ENCODE measurements around the gene PTGER2. TPM values are rescaled to one million over a fixed set of nuclear protein-coding genes. Genes with fewer than 3 reads are reported as not detected.

The PTGER2 gene
- total and polyA plus RNA-seq, 2 of the 13 experiments (the other 11 are each of a cell fraction or from before 2014, with no cell fraction given), result not detected

- Histone ChIP-seq H3K4me3 (replicated peaks in 1 of 3; ENCODE audit: insufficient read depth in 1 of 3, low read depth in 2 of 3, low read length in 3 of 3) (no peak overlapping the region), H3K36me3 (replicated peaks in 1 of 2; ENCODE audit: control insufficient read depth in 1 of 2, insufficient read depth in 2 of 2, low read length in 2 of 2) (no peaks in the 10 kb centered on the region), H4K20me1 (ENCODE audit: insufficient read depth, low read length) (no peaks in the 10 kb centered on the region), H3K4me1 (ENCODE audit: insufficient read depth, low read length) (peaks cover 7% of the 10 kb centered on the region), H2AFZ (ENCODE audit: low read length) (no peak overlapping the region), H3K4me2 (ENCODE audit: low read depth, low read length) (no peak overlapping the region), H3K9me3 (ENCODE audit: low read length) (no peaks in the 10 kb centered on the region), H3K27me3 (ENCODE audit: control insufficient read depth in 1 of 2, insufficient read depth in 2 of 2, low read length in 2 of 2) (no peaks in the 10 kb centered on the region; a peak in 2 of 5 replicates), H3K9ac (ENCODE audit: insufficient read depth, low read depth, low read length) (no peak overlapping the region), H3K27ac (ENCODE audit: extremely low read length, insufficient read depth, low read length) (no peak overlapping the region), H3K79me2 (ENCODE audit: insufficient read depth, low read length) (no peaks in the 10 kb centered on the region)
- DNase-seq (ENCODE audit: low spot score) (no peak), ATAC-seq (no peak), FAIRE-seq (no peak)
- no TSS peak for BruUV-seq (replicated peaks)
- ChIA-PET CTCF (ENCODE audit: low intra/inter-chr PET ratio, low total read pairs) (no interaction called here), POLR2A (no interaction called here)
- WGBS (ENCODE audit: low lambda C conversion rate), result 35% methylated on average over 3 of the region's 3 CpGs
- no peak for TF ChIP-seq MED1 (CRISPR knock-in tag; IDR thresholded peaks at IDR 0.05)
- intact Hi-C loops (cut with micrococcal nuclease; ENCODE audit: unreplicated experiment), result no loop called here
- in situ Hi-C loops (cut with HindIII; ENCODE audit: extremely low pct_ligation_motif_present, low pct_unique_long_range_greater_than_20kb), result no loop called here
Measured at GRCh38 chr14:52352061-52352491, 38.0 kb downstream of the PTGER2 start.

- FAIRE-seq (no peak), ATAC-seq (no peak), DNase-seq (ENCODE audit: low spot score) (no peak)
- in situ Hi-C loops (cut with HindIII; ENCODE audit: extremely low pct_ligation_motif_present, low pct_unique_long_range_greater_than_20kb), result no loop called here
- H3K27ac ChIP-seq (ENCODE audit: extremely low read length, insufficient read depth, low read length), result no peak overlapping the region
- no peak overlapping the region for H2AFZ ChIP-seq (ENCODE audit: low read length)
- no peak for TF ChIP-seq AGO2 (optimal IDR thresholded peaks at IDR 0.05; ENCODE audit: low read depth, low read length)
- intact Hi-C loops (cut with micrococcal nuclease; ENCODE audit: unreplicated experiment), result no loop called here
- no peaks in the 10 kb centered on the region for H3K79me2 ChIP-seq (ENCODE audit: insufficient read depth, low read length)
- no peaks in the 10 kb centered on the region for H4K20me1 ChIP-seq (ENCODE audit: insufficient read depth, low read length)
- H3K27me3 ChIP-seq (ENCODE audit: control insufficient read depth in 1 of 2, insufficient read depth in 2 of 2, low read length in 2 of 2), result no peaks in the 10 kb centered on the region; a peak in 2 of 5 replicates
- POLR2A ChIA-PET, result no interaction called here
- H3K4me2 ChIP-seq (ENCODE audit: low read depth, low read length), result no peak overlapping the region
- H3K4me3 ChIP-seq (replicated peaks in 1 of 3; ENCODE audit: insufficient read depth in 1 of 3, low read depth in 2 of 3, low read length in 3 of 3), result no peak overlapping the region
- H3K9me3 ChIP-seq (ENCODE audit: low read length), result no peaks in the 10 kb centered on the region
- no TSS peak for BruUV-seq (replicated peaks)
- peaks cover 7% of the 10 kb centered on the region for H3K4me1 ChIP-seq (ENCODE audit: insufficient read depth, low read length)
- H3K9ac ChIP-seq (ENCODE audit: insufficient read depth, low read depth, low read length), result no peak overlapping the region
- H3K36me3 ChIP-seq (replicated peaks in 1 of 2; ENCODE audit: control insufficient read depth in 1 of 2, insufficient read depth in 2 of 2, low read length in 2 of 2), result no peaks in the 10 kb centered on the region
- 4% methylated on average over 4 of the region's 4 CpGs for WGBS (ENCODE audit: low lambda C conversion rate)
- CTCF ChIA-PET (ENCODE audit: low intra/inter-chr PET ratio, low total read pairs), result no interaction called here
Measured at GRCh38 chr14:52352569-52352968, 38.5 kb downstream of the PTGER2 start.

- no peak overlapping the region for H3K4me3 ChIP-seq (replicated peaks in 1 of 3; ENCODE audit: insufficient read depth in 1 of 3, low read depth in 2 of 3, low read length in 3 of 3)
- intact Hi-C loops (cut with micrococcal nuclease; ENCODE audit: unreplicated experiment), result no loop called here
- H3K9ac ChIP-seq (ENCODE audit: insufficient read depth, low read depth, low read length), result no peak overlapping the region
- H3K27me3 ChIP-seq (ENCODE audit: control insufficient read depth in 1 of 2, insufficient read depth in 2 of 2, low read length in 2 of 2), result no peaks in the 10 kb centered on the region; a peak in 2 of 5 replicates
- H3K36me3 ChIP-seq (replicated peaks in 1 of 2; ENCODE audit: control insufficient read depth in 1 of 2, insufficient read depth in 2 of 2, low read length in 2 of 2), result no peaks in the 10 kb centered on the region
- DNase-seq (ENCODE audit: low spot score) (no peak), FAIRE-seq (no peak), ATAC-seq (no peak)
- H4K20me1 ChIP-seq (ENCODE audit: insufficient read depth, low read length), result no peaks in the 10 kb centered on the region
- no peak overlapping the region for H3K27ac ChIP-seq (ENCODE audit: extremely low read length, insufficient read depth, low read length)
- ChIA-PET CTCF (ENCODE audit: low intra/inter-chr PET ratio, low total read pairs) (no interaction called here), POLR2A (no interaction called here)
- no peaks in the 10 kb centered on the region for H3K79me2 ChIP-seq (ENCODE audit: insufficient read depth, low read length)
- in situ Hi-C loops (cut with HindIII; ENCODE audit: extremely low pct_ligation_motif_present, low pct_unique_long_range_greater_than_20kb), result no loop called here
- no peak overlapping the region for H3K4me2 ChIP-seq (ENCODE audit: low read depth, low read length)
- H2AFZ ChIP-seq (ENCODE audit: low read length), result no peak overlapping the region
- BruUV-seq (replicated peaks), result no TSS peak
- TF ChIP-seq HNRNPK (IDR thresholded peaks at IDR 0.05; ENCODE audit: low read depth, low read length, poor library complexity, severe bottlenecking), result peak; percentile 50
- no peak for TF ChIP-seq HOXA3 (CRISPR knock-in tag; IDR thresholded peaks at IDR 0.05)
- H3K4me1 ChIP-seq (ENCODE audit: insufficient read depth, low read length), result 0 out of 2 replicates have a peak, but pooled peaks cover under 1% of the 10 kb centered on the region
- H3K9me3 ChIP-seq (ENCODE audit: low read length), result no peaks in the 10 kb centered on the region
Measured at GRCh38 chr14:52354242-52354641, 40.1 kb downstream of the PTGER2 start.
